Body of pancreas (tissue), 4 donors: ENCODE measurements around the gene PRRT2. TPM values are rescaled to one million over a fixed set of nuclear protein-coding genes. Genes with fewer than 3 reads are reported as not detected.

Experiments used
- ATAC-seq: fragments of 150-250 bp; one replicate; pipeline ENCODE4 v1.9.1; 2016
- DNase-seq, 4 donors: peaks; one replicate each; pipeline ENCODE4 v3.0.0-alpha.2; 2019
- H3K27ac ChIP-seq, 4 donors: fragments of 200-600 bp; sonication (generic); 1 replicate in 3 of 4; 2 replicates in 1 of 4; pipeline versions ENCODE4 v1.5.1 to v1.6.1; 2016 to 2019; ENCODE audit warnings: mild to moderate bottlenecking in 1 of 4, mixed read lengths in 1 of 4, moderate library complexity in 1 of 4
- H3K27me3 ChIP-seq, 2 donors: fragments of 200-600 bp; sonication (generic); one replicate each; pipeline ENCODE4 v1.6.0; 2016; ENCODE audit warnings: mild to moderate bottlenecking in 1 of 2
- H3K36me3 ChIP-seq, 2 donors: fragments of 200-600 bp; sonication (generic); replicated peaks in 1 of 2; 2 replicates each; pipeline ENCODE4 v1.5.1; 2016; ENCODE audit warnings: low read depth in 2 of 2; ENCODE audit not compliant: insufficient read depth in 1 of 2
- H3K4me1 ChIP-seq: fragments of 200-600 bp; sonication (generic); one replicate; pipeline ENCODE4 v1.6.0; 2016
- H3K4me3 ChIP-seq, 2 donors: fragments of 200-600 bp; sonication (generic); 1 replicate in 1 of 2; 2 replicates in 1 of 2; pipeline ENCODE4 v1.5.1; 2016 to 2019
- H3K9me3 ChIP-seq, 3 donors: fragments of 200-600 bp; sonication (generic); 1 replicate in 2 of 3; 2 replicates in 1 of 3; pipeline ENCODE4 v1.5.1; 2016
- POLR2A ChIP-seq, 3 donors: fragments of 450-650 bp; IDR thresholded peaks; one replicate each; pipeline ENCODE4 v1.6.1; 2016; ENCODE audit warnings: antibody characterized with exemption in 3 of 3, mild to moderate bottlenecking in 2 of 3
- WGBS, 2 donors: methylation state at CpG; one replicate each; pipeline ENCODE4 v1.1.5; 2017; 5-methylcytosine and 5-hydroxymethylcytosine counted together
- intact Hi-C: fragments of 100-400 bp; cut with DNase I; formaldehyde crosslinking; loops from one replicate; pipeline ENCODE4 v1.15.1; 2023
- total RNA-seq, 2 donors: library from RNA; depleted of rRNA; stranded (reverse); fragments of >200 nt; gene quantifications; one replicate each; pipeline ENCODE4 v1.1.0, GENCODE V29; 2016
- TF ChIP-seq, protein P1 (sequence below), 7 experiments: fragments of 450-650 bp in 4 of 7; fragments of 200-600 bp in 3 of 7; sonication (generic) in 3 of 7; IDR thresholded peaks; one replicate each; pipeline ENCODE4 v1.5.1; 2016 to 2019; ENCODE audit warnings: antibody characterized with exemption in 7 of 7

The PRRT2 gene
- total RNA-seq, 2 donors from 2014 or later = 1.0 TPM; not detected in 1

DNA sequence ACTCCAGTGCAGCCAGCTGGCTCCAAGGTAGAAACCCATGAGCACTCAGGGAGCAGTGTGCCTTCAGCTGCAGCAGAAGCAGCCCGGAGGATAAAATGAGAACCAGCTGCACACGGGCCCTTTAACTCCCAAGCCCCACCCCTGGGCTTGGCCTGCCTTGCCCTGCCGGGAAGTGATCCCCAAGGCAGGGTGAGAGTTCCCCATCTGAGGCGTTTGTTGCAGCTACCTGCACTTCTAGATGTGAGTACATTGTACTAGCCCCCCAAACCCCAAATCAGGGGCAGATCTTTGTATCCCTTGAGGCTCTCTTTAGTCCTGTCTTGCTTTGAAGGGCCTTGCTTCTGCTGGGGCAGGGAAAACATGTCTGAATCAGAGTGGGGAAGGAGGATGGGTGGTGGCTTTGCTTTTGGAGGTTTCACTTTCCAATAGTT lies 8.3 kb downstream of the PRRT2 start, which contains the start of gene MVP:
Gene MVP (plus strand): TSS at position 192 of the 431 bp plus-strand sequence. CDS start 10,088 bp downstream, outside the sequence.
- DNase-seq = peak; percentile 76 to 86 (median 84)
- WGBS, 2 donors = 0% methylated on average over 2 to 4 of the region's 4 CpGs
- ATAC-seq = peak; percentile 37
- Histone ChIP-seq H3K4me3 (peak within 1 kb of the TSS; percentile 9 to 70), H3K36me3 (no peaks in the 10 kb centered on the region), H3K27ac (peak within 1 kb of the TSS; percentile 73 to 91 (median 88)), H3K9me3 (no peaks in the 10 kb centered on the region), H3K27me3 (no peaks in the 10 kb centered on the region), H3K4me1 (peaks cover 82% of the 10 kb centered on the region)
- intact Hi-C loops = no loop called here
- TF ChIP-seq, protein P1, sequence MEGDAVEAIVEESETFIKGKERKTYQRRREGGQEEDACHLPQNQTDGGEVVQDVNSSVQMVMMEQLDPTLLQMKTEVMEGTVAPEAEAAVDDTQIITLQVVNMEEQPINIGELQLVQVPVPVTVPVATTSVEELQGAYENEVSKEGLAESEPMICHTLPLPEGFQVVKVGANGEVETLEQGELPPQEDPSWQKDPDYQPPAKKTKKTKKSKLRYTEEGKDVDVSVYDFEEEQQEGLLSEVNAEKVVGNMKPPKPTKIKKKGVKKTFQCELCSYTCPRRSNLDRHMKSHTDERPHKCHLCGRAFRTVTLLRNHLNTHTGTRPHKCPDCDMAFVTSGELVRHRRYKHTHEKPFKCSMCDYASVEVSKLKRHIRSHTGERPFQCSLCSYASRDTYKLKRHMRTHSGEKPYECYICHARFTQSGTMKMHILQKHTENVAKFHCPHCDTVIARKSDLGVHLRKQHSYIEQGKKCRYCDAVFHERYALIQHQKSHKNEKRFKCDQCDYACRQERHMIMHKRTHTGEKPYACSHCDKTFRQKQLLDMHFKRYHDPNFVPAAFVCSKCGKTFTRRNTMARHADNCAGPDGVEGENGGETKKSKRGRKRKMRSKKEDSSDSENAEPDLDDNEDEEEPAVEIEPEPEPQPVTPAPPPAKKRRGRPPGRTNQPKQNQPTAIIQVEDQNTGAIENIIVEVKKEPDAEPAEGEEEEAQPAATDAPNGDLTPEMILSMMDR (IDR thresholded peaks at IDR 0.05) = peak in 1 of 7 experiments; percentile 14
- TF ChIP-seq POLR2A (IDR thresholded peaks at IDR 0.05) = peak; percentile 46 to 72 (median 60)

DNA sequence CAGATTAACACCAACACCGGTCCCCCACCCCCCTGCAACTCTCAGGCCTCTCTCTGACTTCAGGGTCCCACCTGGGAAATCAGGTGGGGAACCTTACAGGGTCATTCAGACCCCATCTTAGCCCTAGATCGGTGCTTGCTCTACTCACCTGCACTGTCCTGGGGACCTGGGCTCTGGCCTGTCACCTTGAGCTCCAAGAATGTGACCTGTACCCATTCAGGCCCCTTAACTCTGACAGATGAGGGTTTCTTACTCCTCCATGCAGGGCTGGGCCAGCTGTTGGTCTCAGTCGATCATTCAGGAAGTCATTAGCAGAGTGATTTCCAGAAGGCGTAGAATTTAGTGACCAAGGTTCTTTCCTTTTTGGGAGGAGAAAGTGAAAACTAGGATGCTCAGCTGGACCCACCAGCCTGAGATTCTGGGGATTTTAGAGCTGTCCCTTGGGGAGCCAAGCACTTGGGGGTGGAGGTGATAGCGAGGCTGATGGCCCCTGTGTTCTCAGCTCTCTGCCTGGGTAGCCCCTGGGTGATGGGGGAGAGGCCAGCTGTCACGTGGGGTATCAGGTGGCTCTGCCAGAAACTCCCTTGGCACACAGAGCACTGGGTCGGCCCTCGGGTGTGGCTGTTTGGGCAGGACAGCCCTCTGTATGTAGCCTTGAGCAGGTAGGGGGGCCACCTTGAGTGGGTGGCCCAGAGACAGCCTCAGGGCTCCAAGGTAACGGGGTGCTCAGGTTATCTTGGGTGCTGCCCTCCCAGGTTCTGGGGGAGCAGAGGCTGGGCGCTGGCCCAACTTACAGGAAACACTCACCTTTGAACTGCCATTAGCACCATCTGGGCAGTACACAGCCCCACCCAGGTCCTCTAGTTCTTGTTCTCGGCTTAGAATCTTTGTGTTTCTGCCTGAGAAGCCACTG lies 9.0 kb downstream of the PRRT2 start:
- H3K4me1 ChIP-seq = peaks cover 88% of the 10 kb centered on the region

DNA sequence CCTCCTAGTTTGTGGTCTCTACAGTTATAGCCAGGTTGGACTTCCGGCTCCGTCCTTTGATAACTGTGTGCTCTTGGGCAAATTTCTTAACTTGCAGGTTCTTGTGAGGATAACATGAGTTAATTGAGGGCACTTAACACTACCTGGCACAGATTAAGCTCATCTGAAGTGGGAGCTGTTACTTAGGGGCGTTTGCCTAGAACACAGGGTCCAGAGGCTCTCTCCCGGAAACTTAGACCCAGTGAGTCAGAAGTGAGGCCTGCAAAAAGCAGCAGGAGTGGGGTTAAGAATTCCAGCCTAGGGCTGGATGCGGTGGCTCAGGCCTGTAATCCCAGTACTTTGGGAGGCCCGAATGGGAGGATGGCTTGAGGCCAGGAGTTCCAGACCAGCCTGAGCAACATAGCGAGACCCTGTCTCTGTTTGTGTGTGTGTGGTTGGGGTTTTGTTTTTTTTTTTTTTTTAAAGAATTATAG lies 9.7 kb downstream of the PRRT2 start:
- peak in 1 of 4 donors; percentile 45 for DNase-seq
- Histone ChIP-seq H3K9me3 (no peaks in the 10 kb centered on the region), H3K4me3 (peak overlapping the region; percentile 9 to 70), H3K27me3 (no peaks in the 10 kb centered on the region), H3K36me3 (no peaks in the 10 kb centered on the region), H3K4me1 (peaks cover 95% of the 10 kb centered on the region), H3K27ac (peak overlapping the region; percentile 73 to 91 (median 88))
- peak; percentile 8 for ATAC-seq
- intact Hi-C loops = no loop called here
- 20 to 21% methylated on average over 7 of the region's 7 CpGs for WGBS, 2 donors
- TF ChIP-seq, protein P1 (IDR thresholded peaks at IDR 0.05) = no peak
- TF ChIP-seq POLR2A (IDR thresholded peaks at IDR 0.05) = no peak

More for the DNA sequence above, 9.0 kb downstream of the PRRT2 start:
- 2 to 8% methylated on average over 7 to 11 of the region's 11 CpGs for WGBS, 2 donors
- Histone ChIP-seq H3K27me3 (no peaks in the 10 kb centered on the region), H3K36me3 (no peaks in the 10 kb centered on the region), H3K4me3 (peak overlapping the region; percentile 9 to 70), H3K27ac (peak overlapping the region; percentile 73 to 91 (median 88)), H3K9me3 (no peaks in the 10 kb centered on the region)
- peak; percentile 66 to 80 (median 78) for DNase-seq
- intact Hi-C loops = no loop called here
- peak; percentile 45 for ATAC-seq
- peak in 2 of 3 donors; percentile 15 to 69 for TF ChIP-seq POLR2A (IDR thresholded peaks at IDR 0.05)
- TF ChIP-seq, protein P1 (IDR thresholded peaks at IDR 0.05) = no peak

DNA sequence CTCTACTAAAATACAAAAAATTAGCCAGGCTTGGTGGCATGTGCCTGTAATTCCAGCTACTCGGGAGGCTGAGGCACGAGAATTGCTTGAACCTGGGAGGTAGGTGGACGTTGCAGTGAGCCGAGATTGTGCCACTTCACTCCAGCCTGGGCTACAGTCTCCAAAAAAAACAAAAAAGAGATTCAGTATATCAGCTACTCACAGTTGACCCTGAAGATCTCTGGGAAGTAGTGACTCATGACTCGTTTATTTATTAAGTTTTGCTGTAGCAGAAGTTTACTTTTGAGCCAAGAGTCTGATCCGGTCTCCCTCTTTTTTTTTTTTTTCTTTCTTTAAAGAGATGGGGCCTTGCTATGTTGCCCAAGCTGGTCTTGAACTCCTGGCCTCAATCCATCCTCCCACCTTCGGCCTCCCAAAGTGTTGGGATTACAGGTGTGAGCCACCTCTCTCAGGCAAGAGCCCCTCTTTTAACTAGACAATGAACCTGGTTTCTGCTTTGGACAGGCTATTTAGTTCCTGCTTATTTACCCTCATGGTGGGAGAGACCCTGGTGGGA lies 12.7 kb downstream of the PRRT2 start:
- Histone ChIP-seq H3K36me3 (no peaks in the 10 kb centered on the region), H3K27ac (peak overlapping the region; percentile 71 to 86 (median 78)), H3K4me1 (peaks cover 95% of the 10 kb centered on the region), H3K27me3 (no peaks in the 10 kb centered on the region), H3K9me3 (no peaks in the 10 kb centered on the region), H3K4me3 (no peak overlapping the region)
- ATAC-seq = peak; percentile 33
- peak in 2 of 3 donors; percentile 23 to 36 for TF ChIP-seq POLR2A (IDR thresholded peaks at IDR 0.05)
- TF ChIP-seq, protein P1 (IDR thresholded peaks at IDR 0.05) = no peak
- WGBS, 2 donors = 6 to 23% methylated on average over 7 of the region's 7 CpGs
- intact Hi-C loops = no loop called here
- peak in 1 of 4 donors; percentile 35 for DNase-seq
